GM10266 (cell line): ENCODE results near the gene CEPT1.

Source experiments
- DNase-seq: peaks from one replicate; pipeline ENCODE4 v3.0.0; 2012; ENCODE audit errors: extremely low spot score
- TF ChIP-seq, protein P1 (sequence below): IDR thresholded peaks from 2 replicates; pipeline ENCODE4 v1.5.1; 2012; ENCODE audit warnings: mild to moderate bottlenecking, low read depth; ENCODE audit not compliant: control insufficient read depth, insufficient read depth; ENCODE audit errors: missing control alignments

The CEPT1 gene

DNA sequence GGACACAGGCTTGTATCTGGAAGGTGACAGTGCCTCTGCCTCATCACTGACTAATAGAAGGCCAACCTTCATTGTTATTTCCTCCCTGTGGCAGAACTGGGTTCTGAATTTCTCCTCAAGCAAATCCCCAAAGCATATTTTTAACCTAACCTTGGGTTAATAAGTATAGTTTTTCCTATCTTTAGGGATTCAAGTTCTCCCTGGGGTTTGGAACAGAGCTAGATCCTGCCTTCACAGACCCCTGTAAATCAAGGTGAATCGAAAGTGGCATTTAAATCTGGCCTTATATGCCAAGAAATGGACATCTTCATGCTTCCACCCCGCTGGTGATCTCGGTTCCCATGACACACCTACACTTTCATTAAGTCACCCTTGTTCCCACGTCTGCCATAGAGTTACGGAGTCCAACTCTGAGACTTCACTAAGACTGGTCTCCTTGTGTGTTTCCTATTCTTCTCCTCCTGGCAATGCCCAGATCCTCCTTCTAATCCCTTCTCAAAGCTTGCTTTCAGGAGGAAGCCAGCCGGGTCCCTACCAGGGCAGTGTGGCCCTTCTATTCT is 83.2 kb downstream of the CEPT1 start:
- no peak for DNase-seq
- TF ChIP-seq, protein P1, sequence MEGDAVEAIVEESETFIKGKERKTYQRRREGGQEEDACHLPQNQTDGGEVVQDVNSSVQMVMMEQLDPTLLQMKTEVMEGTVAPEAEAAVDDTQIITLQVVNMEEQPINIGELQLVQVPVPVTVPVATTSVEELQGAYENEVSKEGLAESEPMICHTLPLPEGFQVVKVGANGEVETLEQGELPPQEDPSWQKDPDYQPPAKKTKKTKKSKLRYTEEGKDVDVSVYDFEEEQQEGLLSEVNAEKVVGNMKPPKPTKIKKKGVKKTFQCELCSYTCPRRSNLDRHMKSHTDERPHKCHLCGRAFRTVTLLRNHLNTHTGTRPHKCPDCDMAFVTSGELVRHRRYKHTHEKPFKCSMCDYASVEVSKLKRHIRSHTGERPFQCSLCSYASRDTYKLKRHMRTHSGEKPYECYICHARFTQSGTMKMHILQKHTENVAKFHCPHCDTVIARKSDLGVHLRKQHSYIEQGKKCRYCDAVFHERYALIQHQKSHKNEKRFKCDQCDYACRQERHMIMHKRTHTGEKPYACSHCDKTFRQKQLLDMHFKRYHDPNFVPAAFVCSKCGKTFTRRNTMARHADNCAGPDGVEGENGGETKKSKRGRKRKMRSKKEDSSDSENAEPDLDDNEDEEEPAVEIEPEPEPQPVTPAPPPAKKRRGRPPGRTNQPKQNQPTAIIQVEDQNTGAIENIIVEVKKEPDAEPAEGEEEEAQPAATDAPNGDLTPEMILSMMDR: no peak

DNA sequence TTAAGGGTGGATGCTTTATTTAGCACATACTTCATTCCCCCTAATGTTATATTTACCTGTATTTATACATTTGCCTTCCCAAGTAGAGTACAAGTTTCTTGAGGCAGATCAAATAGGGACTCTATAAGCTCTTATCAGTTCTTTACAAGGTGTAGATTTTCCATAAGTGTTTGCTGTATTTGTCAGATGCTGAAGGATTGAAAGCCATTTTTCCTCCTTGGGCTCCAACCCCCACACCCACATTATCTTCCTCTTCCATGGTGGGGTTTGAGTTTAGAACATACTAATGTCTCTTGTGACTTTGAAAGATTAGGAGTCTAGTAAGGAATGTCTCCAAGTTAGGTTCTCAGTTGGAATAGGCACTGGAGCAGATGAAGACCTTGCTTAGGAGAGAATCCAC is 85.1 kb downstream of the CEPT1 start:
- DNase-seq: no peak
- TF ChIP-seq, protein P1: no peak

DNA sequence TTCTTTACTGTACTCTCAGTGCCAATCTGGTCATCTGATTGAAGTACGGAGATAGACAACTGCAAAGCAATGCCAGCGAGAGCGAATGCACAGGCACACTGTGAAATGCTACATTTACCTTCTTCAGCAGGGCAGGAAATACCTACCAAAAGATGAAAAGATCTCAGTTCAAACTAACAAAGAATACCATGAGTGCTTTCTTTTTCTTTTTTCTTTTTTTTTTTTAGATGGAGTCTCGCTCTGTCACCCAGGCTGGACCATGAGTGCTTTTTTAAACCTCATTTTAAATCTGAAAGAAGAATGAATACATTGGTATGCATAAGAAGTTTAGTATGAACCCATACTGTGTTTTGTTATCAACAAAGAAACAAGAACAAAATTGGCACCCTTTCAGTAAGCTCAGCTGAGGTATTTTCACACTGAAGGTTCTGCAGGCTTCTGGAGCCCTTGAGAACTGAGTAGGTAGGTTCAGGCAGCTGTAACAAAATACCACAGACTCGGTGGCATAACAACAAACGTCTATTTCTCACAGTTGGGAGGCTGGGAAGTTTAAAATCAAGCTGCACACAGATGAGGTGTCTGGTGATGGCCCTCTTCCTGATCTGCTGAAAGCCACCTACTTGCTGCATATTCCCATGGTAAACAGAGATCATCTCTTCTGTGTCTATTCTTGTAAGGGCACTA is 85.8 kb downstream of the CEPT1 start:
- DNase-seq: no peak
- TF ChIP-seq, protein P1: no peak

DNA sequence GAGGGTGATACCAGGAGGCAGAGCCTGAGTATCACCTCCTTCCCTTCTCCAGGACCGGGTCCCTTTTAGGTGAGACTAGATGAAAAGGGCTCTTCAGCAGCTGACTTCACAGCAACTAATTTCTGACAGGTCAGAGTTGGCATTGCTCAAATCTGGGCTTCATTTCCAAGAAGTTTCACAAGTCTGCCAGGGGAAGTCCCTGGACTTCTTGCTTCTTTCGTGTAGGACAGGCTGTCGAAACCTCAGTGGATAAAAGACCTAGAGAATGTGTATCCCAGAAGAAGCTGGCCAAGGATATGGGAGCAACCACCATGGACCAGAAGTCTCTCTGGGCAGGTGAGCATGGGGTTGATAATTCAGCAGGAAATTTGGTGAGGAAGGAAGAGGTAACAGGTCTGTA is 87.4 kb downstream of the CEPT1 start, which contains the start of gene CHI3L2:
Gene CHI3L2 (plus strand): TSS at position 280 of the 400 bp plus-strand sequence. CDS start 17 bp downstream, at position 297.
- TF ChIP-seq, protein P1: no peak
- no peak for DNase-seq

DNA sequence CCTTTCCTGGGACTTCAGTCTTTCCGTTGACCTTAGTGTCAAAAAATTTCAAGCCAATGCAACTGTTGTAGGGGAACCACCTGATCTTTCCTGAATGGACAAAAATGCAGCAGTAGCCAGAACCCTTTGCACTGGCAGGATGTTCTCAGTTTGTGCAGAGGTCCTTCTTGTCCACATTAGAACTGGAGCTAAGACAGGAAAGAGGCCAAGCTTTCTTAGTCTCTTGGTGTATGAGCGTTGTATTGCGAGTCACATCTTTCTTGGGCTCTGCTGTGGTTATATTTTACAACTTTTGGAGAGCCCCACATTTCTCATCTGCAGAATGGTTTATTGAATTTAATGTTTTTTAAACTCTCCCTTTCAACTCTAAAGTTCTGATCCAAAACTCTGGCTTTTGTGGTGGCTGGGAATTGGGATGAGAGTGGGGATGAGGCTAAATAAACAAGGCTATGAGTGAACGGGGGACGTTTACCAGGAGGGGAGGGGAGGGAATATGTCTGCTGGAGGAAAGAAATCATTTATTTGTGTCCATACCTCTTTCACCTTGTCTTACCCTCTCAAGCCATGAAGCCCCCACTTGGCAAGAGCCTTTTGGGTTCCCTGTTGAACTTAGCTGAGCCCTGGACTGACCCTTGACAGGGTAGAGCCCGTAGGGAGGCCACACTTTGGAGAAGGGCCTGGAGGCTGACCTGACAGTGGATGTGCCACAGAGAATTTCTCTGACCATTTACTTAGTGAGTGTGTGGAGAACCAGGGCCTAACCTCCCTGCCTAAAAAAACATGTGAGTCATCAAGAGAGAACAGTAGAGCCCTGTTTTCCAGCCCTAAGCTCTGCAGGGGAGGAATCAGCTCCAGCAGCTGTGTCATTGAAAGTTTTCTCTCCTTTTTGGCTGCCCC is 88.1 kb downstream of the CEPT1 start:
- no peak for DNase-seq
- TF ChIP-seq, protein P1: no peak

DNA sequence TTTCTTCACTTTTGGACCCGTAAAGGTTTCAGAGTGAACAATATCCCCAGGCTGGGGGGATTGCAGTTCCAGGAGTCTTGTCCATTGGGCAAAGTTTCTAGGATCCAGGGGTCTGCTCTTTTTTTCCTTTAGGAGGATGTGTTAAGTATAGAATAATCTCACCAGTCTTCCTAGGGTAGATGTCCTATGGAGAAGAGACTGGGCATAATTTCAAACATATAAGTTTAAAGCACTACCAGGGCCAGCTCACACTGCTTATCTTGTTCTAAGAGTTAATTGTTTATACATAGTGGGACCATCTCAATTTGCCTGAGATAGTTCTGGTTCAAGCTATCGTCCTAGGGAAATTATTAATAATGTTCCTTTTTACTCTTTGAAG is 88.7 kb downstream of the CEPT1 start:
- TF ChIP-seq, protein P1: no peak
- DNase-seq: no peak
